ENCODE results near the gene WSCD2.

The WSCD2 gene

DNA sequence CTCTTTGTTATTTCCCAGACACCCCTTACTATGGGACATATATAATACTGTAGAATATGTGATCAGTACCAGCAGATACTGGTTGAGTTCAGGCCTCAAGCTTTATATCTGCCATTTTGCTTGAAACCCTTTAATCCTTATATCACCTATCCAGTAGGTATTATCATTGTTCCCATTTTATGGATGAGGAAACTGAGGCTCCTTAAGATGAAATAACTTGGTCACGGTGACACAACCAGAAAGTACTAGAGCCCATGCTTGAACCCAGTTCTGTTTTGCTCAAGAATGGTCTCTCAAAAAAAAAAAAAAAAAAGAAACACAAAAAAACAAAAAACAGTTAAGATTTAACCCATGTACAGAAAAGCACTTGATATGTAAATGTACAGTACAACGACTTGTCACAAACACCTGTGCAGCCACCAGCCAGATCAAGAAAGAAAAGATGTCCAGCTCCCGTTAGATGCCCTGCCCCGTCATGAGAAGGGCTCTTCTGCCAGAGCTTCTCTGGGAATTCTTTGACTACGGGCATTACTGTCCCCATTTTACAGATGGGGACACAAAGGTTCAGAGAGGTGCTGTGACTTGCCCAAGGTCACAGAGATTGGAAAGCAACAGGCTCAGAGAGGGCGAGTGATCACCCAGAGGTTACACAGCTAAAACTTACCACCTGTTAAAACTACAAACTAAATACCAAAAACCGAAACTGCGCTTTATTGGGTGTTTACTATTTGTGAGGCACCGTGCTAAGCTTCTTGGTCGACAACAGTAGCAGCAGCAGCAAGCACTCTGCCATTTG lies 669 bp upstream of the WSCD2 start:
- DNase-seq = no peak

DNA sequence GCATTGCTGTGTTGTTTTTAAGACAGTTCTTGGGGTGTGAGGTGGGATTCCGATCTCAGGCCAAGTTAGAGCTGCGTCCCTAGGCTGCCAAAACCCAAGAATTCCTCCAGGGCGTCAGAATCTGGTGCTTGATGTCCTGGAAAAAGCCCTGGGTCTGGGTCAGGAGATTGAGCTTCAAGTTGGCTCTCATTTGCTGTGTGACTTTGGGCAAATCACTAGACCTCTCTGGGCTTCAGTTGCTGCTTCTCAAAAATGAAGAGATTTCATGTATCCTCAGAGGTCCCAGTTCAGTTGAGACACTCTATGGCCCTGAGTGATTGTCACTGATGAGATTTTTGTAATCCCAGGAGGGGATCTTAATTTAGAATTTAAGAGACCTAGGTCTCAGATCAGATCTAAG lies 1.9 kb downstream of the WSCD2 start:
- no peak for DNase-seq

DNA sequence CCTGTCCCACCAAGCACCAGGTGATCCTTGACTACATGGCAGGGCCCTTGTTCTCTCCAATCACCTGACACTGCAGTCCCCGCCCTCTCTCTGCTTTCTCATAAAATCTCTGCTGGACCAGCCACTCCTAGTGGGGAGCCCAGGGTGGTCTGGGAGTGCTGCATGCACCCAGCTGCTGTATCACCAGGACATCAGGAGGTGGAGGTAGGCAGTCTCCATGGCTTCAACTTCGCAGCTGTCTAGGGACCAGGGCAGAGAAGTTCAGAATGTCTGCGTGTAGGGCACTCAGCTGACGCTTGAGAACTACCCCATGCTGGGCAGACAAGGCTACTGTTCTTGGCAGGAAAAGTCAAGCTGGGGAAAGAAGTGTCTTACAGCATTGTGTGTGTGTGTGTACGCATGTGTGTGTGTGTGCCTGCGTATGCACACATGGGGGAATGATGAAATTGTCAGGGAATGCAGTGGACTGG lies 2.6 kb downstream of the WSCD2 start:
- DNase-seq = no peak

GRCh38 chr12:108133482-108133881 lies 4.4 kb downstream of the WSCD2 start:
- DNase-seq = no peak

GRCh38 chr12:108134744-108135143 lies 5.7 kb downstream of the WSCD2 start:
- no peak for DNase-seq

GRCh38 chr12:108135627-108136026 lies 6.5 kb downstream of the WSCD2 start:
- DNase-seq = no peak

DNA sequence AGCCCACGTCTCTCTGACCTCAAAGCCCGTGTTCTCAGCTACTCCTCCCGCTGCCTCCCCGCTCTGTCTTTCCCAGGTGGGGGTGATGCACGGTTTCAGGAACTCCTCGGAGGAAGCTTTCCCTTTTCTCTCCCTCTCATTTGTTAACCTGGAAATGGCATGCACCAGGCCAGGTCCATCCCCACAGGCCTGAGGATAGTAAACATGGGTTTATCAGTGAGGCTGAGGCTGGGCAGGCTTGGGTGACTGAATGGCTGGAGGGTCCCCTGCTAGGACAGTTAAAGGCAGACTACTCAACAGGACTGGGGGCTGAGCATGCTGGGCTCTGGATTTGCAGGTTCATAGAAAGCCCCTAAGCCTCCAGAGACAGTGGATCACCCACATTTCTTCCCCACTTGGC lies 7.6 kb downstream of the WSCD2 start:
- DNase-seq = no peak

- DNase-seq = no peak
Observed at GRCh38 chr12:108139454-108139853, 10.4 kb downstream of the WSCD2 start.

DNA sequence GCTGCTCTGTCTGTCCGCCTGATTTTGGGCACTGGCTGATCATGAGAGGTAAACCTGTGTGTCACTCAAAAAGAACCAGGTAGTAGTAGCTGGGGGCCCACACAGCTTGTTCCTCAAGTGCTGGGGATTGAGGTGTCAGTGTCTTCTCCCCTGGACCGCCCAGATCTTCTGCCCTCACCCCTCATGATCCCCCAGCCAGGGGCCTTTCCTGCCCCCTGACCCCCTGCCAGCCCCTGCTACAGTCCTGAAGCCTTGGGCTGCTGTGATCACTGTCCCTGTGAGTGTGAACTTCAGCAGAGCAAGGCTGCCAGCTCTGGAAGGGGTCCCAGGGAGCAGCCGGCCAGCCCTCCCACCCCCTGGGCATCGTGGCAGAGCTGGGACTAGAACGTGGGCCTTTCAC lies 11.4 kb downstream of the WSCD2 start:
- no peak for DNase-seq

DNA sequence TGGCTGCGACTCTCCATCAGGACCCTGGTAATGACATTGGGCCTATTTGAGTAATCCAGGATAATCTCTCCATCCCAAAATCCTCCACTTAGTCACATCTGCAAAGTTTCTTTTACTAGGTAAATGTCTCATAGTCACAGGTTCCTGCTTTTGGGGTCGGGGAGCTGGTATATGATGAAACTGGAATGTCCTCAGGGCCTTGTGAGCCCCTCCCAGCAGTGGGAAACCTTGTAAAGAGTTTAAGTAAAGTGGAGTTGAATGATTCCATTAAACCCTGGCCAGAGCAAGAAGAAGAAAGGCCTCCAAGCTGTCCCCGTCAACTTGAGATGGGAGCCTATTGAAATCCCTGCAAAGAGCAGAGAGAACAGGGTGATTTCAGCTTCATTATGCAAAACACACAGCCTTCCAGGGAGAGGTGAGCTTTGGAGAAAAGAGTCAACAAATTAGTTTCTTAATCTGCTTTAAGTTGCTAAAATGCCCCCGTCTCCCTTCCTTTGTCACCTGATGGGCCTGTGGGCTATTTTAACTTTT lies 12.6 kb downstream of the WSCD2 start:
- no peak for DNase-seq

DNA sequence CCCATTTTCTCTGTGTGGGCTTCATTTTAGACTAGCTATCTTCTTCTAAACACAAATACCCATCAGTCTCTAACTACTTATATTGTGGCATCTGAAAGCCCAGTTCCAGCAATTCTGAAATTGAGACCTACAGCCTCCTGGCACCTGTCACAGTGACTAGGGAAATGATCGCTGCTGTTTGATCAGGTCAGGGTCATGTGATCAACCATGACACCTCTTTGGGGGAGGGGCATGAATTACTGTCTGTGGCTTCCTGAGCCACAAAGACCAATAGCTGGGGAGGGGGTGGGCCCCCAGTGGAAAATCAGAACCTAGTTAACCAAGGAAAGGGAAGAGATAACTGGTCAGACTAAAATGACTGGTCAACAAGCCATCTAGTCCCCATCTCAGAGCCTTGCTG lies 14.1 kb downstream of the WSCD2 start:
- no peak for DNase-seq

DNA sequence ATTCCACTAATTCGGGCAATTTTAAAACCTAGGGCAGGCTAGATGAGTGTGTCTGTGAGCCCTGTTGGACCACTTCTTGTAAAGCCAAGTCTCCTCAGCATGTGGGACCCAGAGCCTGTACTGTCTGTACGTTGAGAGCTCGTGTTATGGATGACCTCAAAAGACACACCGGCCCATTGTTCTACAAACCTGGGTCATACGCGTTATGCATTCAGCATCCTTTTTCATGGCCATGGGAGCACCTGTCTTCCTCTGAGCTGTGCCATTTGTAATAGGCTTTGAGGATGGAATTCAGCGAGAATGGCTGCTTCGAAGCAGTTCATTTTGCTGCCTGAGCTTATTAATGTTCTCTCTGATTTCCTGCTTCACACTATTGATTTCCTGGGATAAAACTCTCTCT lies 15.0 kb downstream of the WSCD2 start:
- no peak for DNase-seq

- DNase-seq = no peak
Observed at GRCh38 chr12:108145011-108145410, 15.9 kb downstream of the WSCD2 start.

DNA sequence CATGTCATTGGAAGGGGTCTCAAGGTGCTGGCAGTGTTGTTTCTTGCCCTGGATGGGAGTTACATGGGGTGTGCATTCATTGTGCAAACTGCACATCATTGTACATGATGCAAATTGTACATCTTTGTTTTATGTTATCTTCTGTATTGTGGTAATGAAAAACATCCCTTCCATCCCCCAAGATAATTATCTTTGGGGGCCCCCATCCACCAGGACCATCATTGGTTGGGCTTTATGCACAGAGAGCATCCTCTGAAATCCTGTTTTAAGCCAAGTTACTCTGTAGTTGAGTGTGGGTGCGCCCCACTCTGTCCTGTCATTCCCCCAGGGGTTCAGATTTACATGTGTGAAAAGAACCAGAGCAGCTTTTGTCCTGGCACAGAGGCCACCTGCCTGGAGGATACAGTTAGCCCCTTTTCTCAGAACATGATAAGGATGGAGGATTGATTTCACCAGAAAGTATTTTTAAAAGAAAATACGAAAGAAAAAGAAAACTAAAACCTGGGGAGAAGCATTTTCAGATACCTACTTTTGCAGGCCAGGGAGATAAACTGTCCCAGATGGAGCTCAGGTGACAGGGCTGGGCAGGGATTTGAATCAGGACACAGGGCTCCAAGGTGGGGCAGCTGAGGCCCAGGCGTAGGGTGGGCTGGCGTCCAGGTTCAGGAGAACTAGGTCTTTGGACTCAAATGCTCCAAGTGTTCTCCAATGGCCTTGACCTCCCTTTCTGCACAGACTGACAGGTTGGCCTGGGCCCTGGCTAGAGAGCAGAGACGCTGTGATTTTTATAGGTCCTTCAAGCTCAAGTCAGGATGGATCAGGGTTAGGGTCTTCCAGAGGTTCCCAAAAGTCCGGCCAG lies 17.2 kb downstream of the WSCD2 start:
- DNase-seq = no peak

DNA sequence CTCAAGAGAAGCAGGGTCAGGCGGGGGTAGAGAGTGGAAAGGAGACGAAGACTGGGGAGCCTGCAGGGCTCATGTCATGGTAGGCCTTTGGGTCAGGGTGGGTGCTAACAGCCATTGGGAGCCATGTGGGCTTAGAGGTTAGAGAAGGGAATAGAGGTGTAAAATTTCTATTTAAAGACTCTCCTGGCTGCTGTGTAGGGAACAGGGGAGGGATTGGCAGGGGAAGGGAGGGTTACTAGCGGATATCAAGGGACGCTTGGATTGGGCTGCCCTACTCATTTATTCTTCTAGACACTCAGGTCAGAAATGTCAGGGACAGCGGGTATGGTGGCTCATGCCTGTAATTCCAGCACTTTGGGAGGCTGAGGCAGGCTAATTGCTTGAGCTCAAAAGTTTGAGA lies 18.2 kb downstream of the WSCD2 start:
- no peak for DNase-seq

DNA sequence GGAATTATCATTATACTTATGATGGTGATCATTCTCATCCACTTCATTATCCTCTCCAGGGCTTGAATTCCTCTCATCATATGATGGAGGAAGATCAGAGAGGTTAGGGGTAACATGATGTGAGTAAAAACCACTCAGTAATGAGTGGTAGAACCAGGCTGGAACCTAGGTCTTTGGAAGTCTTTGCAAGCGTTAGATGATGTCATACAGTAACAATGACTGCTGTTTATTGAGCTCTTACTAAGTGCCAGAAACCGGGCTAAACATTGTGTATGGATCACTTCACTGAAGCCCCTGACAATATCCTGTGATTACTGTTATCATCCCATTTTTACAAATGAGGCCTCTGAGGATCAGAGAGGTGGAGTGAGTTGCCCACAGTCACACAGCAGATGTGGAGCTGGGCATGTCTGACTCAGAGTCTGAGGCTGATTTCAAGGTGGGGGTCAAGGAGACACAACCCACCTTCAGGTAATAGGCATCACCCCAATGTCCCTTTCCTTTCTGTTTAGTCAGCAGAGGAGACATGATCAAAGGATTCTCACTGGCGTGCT lies 19.5 kb downstream of the WSCD2 start:
- DNase-seq = no peak

GRCh38 chr12:108150436-108150835 lies 21.3 kb downstream of the WSCD2 start:
- DNase-seq = no peak

GRCh38 chr12:108151533-108152169 lies 22.6 kb downstream of the WSCD2 start:
- DNase-seq = no peak

GRCh38 chr12:108152170-108152538 lies 23.1 kb downstream of the WSCD2 start:
- DNase-seq = no peak

DNA sequence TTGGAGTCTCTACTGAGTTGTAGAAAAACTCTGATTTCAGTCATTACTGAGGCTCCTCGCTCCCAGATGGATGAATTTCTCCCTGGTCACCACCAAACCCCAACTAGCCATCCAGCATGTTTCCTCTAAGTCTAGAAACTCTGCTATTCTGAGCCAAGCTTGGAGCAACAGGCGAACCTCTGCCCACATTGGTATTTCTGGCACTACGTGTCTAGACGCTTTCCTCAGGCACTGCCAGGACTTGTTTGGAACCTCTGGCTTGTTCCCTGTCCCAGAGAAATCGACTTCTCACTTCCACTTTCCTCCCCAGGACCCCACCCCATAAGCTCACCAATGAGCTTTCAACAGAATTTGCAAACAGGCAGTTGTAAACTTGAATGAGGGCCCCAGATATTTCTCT lies 27.6 kb downstream of the WSCD2 start:
- no peak for DNase-seq

GRCh38 chr12:108157870-108158459 lies 28.9 kb downstream of the WSCD2 start:
- DNase-seq = no peak

DNA sequence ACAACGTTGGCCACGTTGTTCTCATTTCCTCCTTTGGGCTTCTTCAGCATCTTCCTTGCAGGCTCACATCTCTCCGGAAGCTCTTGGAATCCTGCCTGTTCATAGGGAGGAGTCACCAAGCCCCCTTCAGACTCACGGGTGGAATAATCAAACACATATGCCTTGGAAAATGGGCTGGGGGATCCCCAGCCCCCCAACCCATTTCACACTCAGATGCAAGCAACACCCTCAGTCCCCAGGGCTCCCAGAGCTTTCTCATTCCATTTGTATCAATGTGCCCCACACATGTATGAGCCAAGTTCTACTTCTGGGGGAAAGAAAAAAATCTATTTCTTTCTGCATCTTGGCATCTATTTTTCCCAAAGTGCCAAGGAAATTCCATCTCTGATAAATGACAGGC lies 33.1 kb downstream of the WSCD2 start:
- no peak for DNase-seq

DNA sequence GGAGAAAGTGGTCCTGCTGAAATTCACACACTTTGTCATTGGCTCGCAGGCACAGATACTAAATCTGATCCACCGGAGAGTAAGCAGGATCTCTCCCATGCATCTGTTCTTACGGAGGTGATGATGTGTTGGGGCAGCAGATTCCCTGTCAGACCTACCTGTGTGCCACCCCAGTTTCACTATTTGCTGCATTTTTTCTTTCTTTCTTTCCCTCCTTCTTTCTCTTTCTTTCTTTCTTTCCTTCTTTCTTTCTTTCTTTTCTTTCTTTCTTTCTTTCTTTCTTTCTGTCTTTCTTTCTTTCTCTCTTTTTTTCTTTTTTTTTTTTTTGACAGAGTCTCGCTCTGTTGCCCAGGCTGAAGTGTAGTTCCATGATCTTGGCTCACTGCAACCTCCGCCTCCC lies 37.4 kb downstream of the WSCD2 start:
- DNase-seq = no peak

Data from effector CD8-positive, alpha-beta T cell (primary cell).